ENCODE results near the gene TRAPPC4.
A peak's percentile ranks its signal among the peaks of the same experiment; 100 is the strongest.
"Not testable (repeated sequence)": the region's sequence is repeated elsewhere in the genome, so short reads cannot be mapped to it uniquely, and the experiment has no call there.

Gene TRAPPC4, protein sequence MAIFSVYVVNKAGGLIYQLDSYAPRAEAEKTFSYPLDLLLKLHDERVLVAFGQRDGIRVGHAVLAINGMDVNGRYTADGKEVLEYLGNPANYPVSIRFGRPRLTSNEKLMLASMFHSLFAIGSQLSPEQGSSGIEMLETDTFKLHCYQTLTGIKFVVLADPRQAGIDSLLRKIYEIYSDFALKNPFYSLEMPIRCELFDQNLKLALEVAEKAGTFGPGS

DNA sequence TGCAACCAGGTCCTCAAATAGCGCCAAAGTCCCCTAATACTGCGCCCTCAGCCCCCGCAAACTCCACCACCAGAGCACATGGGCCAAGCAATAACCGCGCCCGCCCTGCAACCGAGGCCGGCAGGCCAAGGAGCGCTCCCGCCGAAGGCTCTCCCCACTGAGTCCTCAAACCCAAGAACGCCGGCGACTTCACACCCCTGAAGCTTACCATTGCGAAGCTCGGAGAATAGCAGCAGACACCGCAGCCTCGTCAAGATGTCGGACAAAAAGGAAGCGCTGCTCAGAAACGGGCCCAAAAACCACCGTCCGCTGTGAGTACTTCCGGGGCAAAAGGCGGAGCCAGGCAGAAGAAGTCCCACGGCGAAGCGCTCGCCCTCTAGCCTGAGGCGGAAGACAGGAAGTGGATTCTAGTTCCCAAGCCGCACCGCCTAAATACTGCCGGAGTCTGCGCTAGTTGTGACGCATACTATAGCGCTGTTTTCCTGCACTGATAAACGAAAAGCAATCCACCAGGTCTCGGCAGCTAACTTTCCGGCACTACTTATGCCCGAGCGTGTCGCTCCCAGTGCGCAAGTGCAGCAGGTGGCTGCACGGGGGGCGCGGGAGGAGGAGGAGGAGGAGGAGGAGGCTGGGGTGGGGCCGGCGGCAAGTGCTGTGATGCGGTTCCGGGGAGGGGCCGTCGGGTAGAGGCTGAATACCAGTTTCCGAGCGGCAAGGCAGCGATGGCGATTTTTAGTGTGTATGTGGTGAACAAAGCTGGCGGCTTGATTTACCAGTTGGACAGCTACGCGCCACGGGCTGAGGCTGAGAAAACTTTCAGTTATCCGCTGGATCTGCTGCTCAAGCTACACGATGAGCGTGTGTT lies at the start of gene TRAPPC4, which contains the start of gene RPS25:
TSS of gene TRAPPC4 (plus strand) at position 693 of the 865 bp plus-strand sequence. CDS start at position 723, 30 bp downstream.
TSS of gene RPS25 (minus strand) at position 270 of the 865 bp plus-strand sequence. CDS start at position 211, 59 bp downstream.
- peak; percentile 98 for DNase-seq

DNA sequence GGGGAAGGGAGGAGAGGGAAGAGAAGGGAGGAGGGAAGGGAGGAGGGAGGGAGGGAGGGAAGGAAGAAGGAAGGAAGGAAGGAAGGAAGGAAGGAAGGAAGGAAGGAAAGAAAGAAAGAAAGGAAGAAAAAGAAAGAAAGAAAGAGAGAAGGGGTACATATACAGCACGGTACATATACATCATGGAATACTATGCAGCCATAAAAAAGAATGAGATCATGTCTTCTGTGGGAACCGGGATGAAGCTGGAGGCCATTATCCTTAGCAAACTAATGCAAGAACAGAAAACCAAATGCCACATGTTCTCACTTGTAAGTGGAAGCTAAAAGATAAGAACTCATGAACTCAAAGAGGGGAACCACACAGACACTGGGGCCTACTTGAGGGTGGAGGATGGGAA lies 49.1 kb upstream of the TRAPPC4 start:
- not testable (repeated sequence) for DNase-seq

DNA sequence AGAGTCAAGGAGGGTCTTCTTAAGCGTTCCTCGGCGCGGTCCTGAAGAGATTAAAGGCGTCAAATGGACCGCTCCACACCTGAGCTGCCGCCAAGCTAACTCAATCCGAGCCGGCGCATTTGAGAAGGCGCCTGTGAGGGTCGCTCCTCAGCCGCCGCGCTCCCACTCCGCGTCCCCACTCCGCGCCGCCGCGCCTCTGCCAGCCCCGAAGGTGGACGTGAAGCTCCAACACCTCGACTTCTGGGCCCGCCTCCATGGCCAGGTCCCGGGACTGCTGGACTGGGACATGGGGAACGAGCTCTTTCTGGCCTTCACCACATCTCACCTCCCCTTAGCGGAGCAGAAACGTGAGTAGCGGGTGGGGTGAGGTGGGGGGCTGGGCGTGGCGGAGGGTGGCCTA lies 46.9 kb upstream of the TRAPPC4 start, which contains the start of gene FOXR1:
TSS of gene FOXR1 (plus strand) at position 116 of the 400 bp plus-strand sequence. CDS start at position 287, 171 bp downstream.
- DNase-seq, result no peak

DNA sequence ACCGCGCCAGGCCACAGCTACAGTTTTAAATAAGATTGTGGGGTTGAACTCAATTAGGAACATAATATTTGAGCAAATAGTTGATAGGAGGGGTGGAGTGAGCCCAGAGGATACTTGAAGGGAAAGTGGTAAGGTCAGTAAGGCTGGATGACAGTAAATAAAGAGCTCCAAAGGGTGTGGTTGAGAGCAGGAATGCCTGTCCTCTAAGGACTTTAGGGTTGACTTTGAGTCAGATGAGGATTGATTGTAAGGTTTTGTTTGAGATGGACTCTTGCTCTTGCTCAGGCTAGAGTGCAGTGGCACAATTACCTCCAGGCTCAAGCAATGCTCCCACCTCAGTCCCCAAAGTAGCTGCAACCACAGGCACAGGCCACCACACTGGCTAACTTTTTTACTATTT lies 44.6 kb upstream of the TRAPPC4 start:
- no peak for DNase-seq

DNA sequence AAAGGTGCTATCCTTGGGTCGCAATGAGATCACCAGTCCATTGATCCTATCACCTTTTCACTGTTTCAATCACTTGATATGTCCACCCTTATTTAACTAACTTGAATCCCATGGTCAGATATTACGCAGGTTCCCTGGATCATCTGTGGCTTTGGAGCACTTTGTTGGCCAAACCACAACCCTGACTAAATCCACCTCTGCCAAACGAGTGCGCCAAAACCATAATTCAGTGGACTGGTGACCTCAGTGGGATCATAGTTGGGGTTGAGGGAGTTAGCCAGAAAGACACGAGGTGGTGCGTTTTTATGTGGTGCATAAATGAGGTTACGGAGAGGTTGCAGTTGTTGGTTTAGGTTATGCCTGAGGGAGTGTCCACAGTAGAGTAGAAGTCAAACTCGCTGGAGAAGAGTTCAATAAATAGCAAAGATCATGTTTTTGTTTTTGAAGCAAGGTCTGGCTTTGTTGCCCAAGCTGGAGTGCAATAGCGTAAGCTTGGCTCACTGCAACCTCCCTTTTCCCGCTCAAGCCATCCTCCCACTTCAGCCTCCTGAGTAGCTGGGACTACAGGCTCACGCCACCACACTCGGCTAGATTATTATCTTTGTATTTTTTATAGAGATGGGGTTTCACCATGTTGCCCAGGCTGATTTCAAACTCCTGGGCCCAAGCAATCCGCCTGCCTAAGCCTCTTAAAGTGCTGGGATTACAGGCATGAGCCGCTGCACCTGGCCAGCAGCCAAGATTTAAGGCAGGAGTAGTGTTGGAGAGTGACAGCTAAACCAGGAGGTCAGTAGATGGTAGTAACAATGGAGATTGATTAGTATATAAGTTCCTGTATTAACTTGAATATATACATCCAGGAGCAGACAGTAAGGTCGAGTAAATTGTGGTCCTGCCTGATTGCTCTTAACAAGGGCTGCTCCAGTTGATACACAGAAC lies 42.5 kb upstream of the TRAPPC4 start:
- no peak for DNase-seq

DNA sequence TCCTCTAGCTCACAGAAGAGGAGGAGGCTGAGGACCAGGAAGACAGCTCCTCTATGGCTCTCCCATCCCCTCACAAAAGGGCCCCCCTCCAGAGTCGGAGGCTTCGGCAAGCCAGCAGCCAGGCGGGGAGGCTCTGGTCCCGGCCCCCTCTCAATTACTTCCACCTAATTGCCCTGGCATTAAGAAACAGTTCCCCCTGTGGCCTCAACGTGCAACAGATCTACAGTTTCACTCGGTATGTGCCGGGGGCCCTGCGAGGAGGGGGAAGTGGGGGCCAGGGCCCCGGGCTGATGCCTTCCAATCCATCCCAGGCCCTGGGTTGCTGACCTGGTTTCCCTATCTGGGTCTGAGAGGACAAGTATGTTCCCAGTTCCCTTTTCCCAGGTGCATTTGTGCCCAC lies 39.1 kb upstream of the TRAPPC4 start:
- DNase-seq, result peak; percentile 46 to 70

DNA sequence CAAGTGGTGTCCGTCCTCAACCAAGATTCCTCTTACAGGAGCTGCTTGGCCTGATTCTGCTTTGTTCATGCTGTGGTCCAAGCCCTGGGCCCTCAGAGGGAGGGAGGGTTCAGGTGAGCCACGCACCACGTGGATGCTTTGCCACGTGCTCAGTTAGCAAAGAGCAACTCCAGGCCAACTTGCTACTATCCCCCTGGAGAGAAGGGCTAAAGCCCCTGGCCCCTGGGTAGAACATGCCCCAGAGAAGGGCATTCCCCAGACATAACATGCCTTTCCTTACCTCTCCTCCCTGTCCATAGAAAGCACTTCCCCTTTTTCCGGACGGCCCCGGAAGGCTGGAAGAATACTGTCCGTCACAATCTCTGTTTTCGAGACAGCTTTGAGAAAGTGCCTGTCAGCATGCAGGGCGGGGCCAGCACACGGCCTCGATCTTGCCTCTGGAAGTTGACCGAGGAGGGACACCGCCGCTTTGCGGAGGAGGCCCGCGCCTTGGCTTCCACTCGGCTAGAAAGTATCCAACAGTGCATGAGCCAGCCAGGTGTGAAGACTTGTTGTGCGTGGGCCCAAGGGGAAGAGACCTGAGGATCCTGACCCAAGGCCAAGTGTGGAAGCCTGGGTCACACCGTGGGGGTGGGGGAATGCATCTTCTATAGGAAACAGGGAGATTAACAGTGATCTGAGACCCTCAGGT lies 38.2 kb upstream of the TRAPPC4 start:
- DNase-seq, result no peak

DNA sequence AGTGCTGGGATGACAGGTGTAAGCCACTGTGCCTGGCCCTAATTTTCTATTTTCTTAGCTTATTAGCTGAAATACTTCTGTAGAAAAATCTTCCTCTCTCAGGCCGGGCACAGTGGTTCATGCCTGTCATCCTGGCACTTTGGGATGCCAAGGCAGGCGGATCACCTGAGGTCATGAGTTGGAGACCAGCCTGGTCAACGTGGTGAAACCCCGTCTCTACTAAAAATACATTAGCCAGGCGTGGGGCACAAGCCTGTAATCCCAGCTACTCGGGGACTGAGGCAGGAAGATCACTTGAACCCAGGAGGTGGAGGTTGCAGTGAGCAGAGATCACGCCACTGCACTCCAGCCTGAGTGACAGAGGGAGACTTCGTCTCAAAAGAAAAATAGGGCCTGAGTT lies 34.2 kb upstream of the TRAPPC4 start:
- DNase-seq, result not testable (repeated sequence)

DNA sequence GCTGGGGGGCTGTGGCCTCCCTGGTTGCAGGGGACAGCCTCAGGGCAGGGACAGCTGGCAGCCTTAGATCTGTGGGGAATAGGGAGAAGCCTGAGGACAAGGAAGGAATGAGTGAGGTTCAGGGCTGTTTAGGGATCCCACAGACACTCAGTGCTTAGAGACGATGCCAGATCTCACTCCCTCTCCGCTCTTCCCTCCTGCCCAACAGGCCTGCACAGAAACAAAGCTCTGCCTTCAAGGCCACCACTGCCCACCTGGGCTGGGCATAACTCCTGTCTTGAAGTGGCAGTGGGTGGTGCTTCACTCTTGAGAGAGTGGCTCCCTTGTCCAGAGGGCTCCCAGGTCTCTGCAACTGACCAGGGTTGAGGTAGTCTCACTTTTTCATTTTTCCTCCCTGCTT lies 33.7 kb upstream of the TRAPPC4 start:
- no peak for DNase-seq

DNA sequence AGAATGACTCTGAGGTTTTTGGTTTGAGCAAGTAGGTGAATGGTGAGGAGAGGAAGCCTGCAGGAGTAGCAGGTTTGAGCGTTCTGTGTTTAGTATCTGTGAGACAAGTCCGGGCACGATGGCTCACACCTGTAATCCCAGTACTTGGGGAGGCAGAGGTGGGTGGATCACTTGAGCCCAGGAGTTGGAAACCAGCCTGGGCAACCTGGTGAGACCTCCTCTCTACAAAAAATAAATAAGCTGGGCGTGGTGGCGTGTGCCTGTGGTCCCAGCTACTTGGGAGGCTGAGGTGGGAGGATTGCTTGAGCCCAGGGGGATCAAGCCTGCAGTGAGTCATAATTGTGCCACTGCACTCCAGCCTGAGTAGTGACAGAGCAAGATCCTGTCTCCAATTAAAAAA lies 30.3 kb upstream of the TRAPPC4 start:
- DNase-seq, result no peak

DNA sequence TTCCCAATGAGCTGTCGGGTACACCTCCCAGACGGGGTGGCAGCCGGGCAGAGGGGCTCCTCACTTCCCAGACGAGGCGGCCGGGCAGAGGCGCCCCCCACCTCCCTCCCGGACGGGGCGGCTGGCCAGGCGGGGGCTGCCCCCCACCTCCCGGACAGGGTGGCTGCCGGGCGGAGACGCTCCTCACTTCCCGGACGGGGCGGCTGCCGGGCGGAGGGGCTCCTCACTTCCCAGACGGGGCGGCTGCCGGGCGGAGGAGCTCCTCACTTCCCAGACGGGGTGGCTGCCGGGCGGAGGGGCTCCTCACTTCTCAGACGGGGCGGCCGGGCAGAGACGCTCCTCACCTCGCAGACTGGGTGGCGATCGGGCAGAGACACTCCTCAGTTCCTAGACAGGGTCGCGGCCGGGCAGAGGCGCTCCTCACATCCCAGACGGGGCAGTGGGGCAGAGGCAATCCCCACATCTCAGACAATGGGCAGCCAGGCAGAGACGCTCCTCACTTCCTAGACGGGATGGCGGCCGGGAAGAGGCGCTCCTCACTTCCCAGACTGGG lies 27.0 kb upstream of the TRAPPC4 start:
- not testable (repeated sequence) for DNase-seq

DNA sequence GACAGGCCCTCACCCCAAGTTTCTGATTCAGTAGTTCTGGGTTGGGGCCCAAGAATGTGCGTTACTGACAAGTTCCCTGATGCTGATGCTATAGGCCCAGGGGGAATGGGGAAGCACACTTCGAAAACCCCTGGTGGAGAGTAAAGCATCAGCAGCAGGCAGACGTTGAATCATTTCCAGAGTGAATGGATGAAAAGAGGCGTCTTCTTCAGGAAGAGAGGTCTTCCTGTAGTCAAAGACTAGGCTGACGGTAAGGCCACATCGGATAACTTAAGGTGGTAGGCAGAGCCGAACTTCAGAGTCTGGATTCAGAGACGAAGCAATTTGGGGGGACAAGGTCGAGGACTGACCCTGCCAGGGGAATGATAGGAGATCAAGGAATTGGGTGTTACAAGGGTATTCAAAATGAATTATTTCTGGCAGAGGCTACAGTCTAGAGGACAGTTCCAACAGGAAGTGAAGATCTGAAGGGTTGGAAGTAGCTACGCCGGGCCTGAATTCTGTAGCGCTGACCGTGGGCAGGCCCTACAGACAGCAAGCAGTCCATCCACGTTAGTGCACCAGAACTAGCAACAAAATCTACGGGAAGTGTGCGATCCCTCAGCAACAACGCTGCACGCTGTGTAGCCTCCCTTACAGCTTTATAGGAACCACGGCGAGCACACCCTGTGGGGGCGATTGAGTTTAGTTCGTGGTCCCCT lies 21.5 kb upstream of the TRAPPC4 start:
- peak; percentile 81 to 85 for DNase-seq

DNA sequence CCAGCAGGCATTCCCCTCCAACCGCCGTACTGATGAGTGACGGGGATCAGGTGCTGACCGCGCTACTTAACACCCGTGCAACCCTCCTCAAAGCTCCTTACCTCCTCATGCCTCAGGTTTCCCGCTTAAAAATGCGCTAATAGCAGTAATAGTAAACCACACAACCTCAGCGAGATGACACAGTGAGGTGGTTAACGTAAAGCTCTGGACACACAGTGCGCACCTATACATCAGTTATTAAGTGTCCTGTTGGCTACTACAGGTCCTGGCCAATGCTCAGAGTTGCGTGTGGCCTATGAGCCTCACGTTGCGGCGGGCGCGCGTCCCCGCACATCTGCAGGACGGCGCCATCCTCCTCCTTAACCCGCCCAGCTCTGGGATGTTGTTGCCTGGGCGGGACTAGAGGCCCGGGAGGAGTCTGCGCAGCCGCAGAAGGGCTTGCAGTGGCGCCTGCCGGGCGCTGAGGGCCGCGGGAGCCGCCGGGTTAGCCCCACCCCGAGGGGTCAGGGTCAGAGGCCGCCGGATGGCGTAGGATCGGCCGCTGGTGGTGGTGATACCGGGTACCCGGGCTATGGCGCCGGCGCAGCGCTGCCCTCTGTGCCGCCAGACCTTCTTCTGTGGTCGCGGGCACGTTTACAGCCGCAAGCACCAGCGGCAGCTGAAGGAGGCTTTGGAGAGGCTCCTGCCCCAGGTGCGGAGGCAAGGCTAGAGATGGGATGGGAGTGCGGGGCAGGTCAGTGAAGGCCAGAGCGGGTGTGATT lies 20.8 kb upstream of the TRAPPC4 start, which contains the start of gene CENATAC:
TSS of gene CENATAC (plus strand) at position 512 of the 761 bp plus-strand sequence. CDS start at position 572, 60 bp downstream.
- peak; percentile 89 for DNase-seq

DNA sequence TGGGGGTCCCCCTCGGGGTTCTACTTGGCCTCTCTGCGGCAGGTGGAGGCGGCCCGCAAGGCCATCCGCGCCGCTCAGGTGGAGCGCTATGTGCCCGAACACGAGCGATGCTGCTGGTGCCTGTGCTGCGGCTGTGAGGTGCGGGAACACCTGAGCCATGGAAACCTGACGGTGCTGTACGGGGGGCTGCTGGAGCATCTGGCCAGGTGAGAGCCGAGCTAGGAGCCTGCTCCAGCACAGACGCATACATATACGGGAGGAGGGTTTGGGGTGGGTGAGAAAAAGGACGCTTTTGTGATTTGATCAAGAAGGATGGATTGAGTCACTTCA lies 20.2 kb upstream of the TRAPPC4 start:
- no peak for DNase-seq

DNA sequence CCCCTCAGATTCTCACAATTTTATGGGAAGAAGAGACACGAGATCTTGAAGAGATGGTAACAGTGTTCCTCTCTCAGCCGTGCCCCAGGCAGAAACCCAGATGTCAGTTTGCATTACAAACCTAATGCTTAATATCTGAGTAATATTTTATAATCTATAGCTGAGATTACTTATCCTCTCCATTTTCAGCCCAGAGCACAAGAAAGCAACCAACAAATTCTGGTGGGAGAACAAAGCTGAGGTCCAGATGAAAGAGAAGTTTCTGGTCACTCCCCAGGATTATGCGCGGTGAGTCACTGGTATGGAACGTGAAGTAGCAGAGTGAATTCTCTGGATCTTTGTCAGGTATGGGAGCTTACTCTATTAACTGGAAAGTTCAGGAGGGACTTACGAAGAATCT lies 19.7 kb upstream of the TRAPPC4 start:
- DNase-seq, result no peak

DNA sequence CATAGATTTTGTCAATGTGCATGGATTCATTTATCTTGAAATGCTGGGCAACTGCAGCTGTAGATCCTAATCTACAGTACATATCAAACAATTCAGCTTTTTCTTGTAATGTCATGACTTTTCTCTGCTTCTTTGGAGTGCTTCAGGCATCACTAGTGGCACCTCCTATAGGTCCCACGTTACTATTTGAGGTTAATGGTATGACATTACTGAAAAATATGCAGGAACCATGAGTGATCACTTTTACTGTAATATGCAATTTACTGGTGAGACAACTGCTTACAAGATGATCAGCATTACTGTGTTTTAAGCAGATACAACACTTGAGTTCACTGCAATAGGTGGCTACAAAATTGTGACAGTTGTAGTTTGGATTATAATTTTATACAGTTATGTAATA lies 17.7 kb upstream of the TRAPPC4 start:
- no peak for DNase-seq

DNA sequence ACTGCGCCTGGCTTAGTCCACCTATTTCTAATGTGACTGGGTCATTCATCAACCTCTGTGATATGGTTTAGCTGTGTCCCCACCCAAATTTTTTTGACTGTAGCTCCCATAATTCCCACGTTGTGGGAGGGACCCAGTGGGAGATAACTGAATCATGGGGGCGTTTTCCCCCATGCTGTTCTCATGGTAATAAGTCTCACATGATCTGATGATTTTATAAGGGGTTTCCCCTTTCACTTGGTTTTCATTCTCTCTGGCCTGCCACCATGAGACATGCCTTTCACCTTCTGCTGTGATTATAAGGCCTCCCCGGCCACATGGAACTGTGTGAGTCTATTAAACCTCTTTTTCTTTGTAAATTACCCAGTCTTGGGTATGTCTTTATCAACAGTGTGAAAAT lies 11.9 kb upstream of the TRAPPC4 start:
- no peak for DNase-seq

DNA sequence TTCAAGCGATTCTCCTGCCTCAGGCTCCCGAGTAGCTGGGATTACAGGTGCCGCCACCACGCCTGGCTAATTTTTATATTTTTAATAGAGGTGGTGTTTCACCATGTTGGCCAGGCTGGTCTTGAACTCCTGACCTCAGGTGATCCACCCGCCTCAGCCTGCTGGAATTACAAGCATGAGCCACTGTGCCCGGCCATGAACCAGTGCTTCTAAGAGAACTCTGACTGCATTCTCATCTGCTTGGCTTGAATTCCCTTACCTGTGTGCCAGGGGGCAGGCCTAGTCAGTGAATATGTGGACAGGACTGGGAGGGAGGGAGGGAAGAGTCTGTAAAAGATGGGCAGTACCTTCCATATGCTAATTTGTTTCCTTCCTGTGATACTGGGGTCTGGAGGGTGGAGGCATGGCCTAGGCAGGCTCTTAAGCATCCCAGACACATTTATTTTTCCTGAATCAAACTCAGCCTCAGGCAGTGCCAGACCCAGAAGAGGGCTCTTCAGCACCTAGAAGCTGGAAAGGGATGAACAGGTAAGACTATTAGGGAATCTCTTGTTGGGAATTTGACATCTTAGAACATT lies 7.0 kb upstream of the TRAPPC4 start:
- DNase-seq, result no peak

DNA sequence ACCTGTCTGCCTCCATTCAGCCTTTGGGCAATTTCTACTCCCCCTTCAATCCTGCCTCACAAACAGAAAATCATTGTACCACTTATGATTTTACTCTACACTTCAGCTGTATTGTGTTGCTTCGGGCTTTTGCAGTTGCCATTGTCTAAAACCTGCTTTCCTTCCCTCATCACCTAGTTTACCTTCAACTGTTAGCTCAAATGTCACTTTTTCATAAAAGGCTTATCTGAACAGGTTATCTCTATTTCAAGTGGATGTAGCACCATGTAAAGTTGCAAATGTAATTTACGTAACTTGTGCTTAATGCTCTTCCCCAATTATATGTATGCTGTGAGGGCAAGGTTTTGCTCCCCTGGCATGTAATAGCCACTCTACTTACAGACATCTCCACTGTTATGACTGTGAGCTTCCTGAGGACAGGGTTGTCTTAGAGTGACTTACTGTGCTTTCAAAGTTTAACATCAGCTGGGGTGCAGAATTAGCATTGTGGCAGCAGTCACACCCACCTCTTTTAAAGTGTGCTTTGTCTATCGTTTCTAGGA lies 5.9 kb upstream of the TRAPPC4 start:
- DNase-seq, result no peak
